ENCODE results near the gene WDR26.
"Not testable (repeated sequence)": the region's sequence is repeated elsewhere in the genome, so short reads cannot be mapped to it uniquely, and the experiment has no call there.

WDR26 gene

GRCh38 chr1:224434691-224435317, at the start of gene WDR26:
Gene WDR26 (minus strand): TSS chr1:224434797.
- DNase-seq: peak; percentile 79 to 95 (median 88)
- intact Hi-C loops (cut with DNase I): loop anchor here (10.0 kb wide), 1 partner anchor 80 kb away; the partner anchor contains the start of gene CNIH4

DNA sequence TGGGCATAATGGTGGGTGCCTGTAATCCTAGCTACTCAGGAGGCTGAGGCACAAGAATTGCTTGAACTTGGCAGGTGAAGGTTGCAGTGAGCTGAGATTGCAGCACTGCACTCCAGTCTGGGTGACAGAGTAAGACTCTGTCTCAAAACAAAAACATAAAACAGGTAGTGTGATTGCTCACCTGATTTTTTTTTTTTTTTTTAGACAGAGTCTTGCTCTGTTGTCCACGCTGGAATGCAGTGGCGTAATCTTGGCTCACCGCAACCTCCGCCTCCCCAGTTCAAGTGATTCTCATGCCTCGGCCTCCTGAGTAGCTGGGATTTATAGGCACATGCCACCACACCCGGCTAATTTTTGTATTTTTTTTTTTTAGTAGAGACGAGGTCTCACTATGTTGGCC, 48.6 kb upstream of the WDR26 start:
- DNase-seq; intact Hi-C loops (cut with DNase I): not testable (repeated sequence)

DNA sequence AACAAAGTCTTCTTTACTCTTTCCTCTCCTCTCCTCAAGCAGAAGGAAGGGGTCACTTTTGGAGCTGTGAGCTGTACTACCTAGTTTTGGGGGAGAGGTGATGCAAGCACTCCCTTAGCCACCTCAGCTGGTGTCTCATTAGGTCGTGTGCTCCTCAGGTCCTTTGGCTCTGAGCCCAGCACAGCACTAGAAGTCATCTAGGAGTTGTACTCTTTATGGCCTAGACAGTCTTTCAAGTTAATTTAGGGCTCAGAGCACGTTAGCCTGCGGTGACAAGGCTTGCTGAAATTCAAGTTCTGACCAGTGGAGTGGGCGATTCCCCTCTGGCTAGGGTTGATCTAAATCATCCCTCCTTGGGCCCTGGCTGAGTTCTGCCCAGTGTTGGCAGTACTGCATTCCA, 48.0 kb upstream of the WDR26 start:
- intact Hi-C loops (cut with DNase I): no loop called here
- DNase-seq: no peak

DNA sequence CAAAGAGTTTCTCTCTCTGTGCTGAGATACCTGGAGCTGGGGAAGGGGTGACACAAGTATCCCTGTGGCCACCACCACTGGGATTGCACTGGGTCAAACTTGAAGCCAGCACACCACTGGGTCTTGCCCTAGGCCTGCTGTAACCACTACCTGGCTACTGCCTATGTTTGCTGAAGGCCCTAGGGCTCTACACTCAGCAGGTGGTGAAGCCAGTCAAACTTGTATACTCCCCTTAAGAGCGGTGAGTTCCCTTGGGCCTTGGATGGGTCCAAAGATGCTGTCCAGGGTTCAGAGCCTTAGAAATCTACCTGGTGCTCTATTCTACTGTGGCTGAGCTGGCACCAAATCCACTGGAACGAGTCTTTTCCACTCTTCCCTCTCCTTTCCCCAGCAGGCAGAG, 47.0 kb upstream of the WDR26 start:
- intact Hi-C loops (cut with DNase I): no loop called here
- DNase-seq: no peak

GRCh38 chr1:224480888-224481459, 46.4 kb upstream of the WDR26 start:
- intact Hi-C loops (cut with DNase I); DNase-seq: not testable (repeated sequence)

DNA sequence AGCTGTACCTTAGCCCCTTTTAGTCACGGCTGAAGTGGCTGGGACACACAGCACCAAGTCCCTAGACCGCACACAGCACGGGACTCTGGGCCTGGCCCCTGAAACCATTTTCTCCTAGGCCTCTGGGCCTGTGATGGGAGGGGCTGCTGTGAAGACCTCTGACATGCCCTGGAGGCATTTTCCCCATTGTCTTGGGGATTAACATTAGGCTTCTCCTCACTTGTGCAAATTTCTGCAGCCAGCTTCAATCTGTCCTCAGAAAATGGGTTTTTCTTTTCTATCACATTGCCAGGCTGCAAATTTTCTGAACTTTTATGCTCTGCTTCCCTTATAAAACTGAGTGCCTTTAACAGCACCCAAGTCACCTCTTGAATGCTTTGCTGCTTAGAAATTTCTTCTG, 45.6 kb upstream of the WDR26 start:
- intact Hi-C loops (cut with DNase I); DNase-seq: not testable (repeated sequence)

GRCh38 chr1:224472806-224473205, 38.2 kb upstream of the WDR26 start:
- no peak for DNase-seq

DNA sequence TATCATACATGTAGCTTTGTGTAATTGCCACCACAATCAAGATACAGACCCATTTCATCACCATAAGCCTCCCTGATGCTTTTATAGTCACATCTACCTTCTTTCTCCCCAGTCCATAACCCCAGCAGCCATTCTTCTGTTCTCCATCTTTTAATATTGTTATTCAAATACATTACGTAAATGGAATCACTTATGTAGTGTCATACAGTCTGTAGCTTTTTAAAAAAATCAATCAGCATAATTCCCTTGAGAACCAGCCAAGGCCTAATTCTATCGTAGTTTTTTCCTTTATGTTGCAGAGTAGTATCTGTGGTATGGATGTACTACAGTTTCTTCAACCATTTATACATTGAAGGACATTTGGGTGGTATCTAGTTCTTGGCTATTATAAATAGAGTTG, 31.6 kb upstream of the WDR26 start:
- DNase-seq: no peak
- intact Hi-C loops (cut with DNase I): no loop called here

More at GRCh38 chr1:224472806-224473205, 38.2 kb upstream of the WDR26 start:
- intact Hi-C loops (cut with DNase I): no loop called here

- intact Hi-C loops (cut with DNase I): loop anchor here (10.0 kb wide), 1 partner anchor 275 kb away; the partner anchor contains the start of gene DEGS1
- DNase-seq: no peak
Observed at GRCh38 chr1:224459966-224460365, 25.4 kb upstream of the WDR26 start.

- DNase-seq: peak in 14 of 42 donors; percentile 15 to 68 (median 42)
- intact Hi-C loops (cut with DNase I): loop anchor here (10.0 kb wide), 1 partner anchor 274 kb away; the partner anchor contains the start of gene DEGS1
Observed at GRCh38 chr1:224458996-224459395, 24.4 kb upstream of the WDR26 start.

GRCh38 chr1:224458296-224458695, 23.7 kb upstream of the WDR26 start:
- intact Hi-C loops (cut with DNase I): loop anchor here (10.0 kb wide), 1 partner anchor 273 kb away; the partner anchor contains the start of gene DEGS1
- DNase-seq: no peak

- intact Hi-C loops (cut with DNase I): loop anchor here (10.0 kb wide), 1 partner anchor 273 kb away; the partner anchor contains the start of gene DEGS1
Observed at GRCh38 chr1:224457782-224458144, 23.2 kb upstream of the WDR26 start.

DNA sequence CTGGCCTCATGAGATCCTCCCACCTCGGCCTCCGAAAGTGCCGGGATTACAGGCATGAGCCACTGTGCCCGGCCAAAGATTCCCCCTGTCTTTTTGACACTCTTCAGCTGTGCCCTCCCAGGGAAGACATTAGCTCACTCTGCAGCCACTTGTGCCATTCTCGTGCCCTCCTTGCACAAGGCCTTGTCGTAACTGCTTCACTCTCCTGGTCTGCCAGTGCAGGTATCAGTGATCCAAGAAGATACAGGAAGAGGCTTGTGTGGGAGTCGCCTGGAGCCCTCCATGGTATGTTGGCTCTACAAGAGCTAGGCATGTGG, 22.0 kb upstream of the WDR26 start:
- no peak for DNase-seq

More at GRCh38 chr1:224457782-224458144, 23.2 kb upstream of the WDR26 start:
- DNase-seq: no peak

GRCh38 chr1:224454402-224455055, 19.9 kb upstream of the WDR26 start:
- intact Hi-C loops (cut with DNase I): loop anchor here (10.0 kb wide), 1 partner anchor 270 kb away; the partner anchor contains the start of gene DEGS1
- peak in 24 of 42 donors; percentile 21 to 84 (median 49) for DNase-seq

More for the DNA sequence above, 22.0 kb upstream of the WDR26 start:
- intact Hi-C loops (cut with DNase I): loop anchor here (10.0 kb wide), 1 partner anchor 272 kb away; the partner anchor contains the start of gene DEGS1

GRCh38 chr1:224450561-224451350, 16.2 kb upstream of the WDR26 start:
- intact Hi-C loops (cut with DNase I): loop anchor here (10.0 kb wide), 1 partner anchor 266 kb away; the partner anchor contains the start of gene DEGS1
- no peak for DNase-seq

DNA sequence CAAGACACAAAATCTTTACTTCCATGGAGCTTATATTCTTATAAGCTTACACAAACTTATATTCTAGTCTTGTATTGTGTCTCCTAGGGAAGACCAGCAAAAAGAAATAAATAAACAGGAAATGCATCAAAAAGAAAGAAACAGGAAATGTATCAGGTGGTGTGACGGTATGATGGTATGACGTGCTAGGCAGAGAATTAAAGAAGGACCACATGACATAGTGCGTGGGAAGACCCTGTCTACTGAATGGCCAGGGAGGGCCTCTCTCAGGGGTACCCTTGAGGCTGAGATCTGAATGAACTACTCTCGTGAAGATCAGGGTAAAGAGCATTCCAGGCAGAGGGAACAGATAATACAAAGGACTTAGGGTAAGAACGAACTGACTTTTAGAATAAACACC, 15.6 kb upstream of the WDR26 start:
- intact Hi-C loops (cut with DNase I): loop anchor here (10.0 kb wide), 1 partner anchor 265 kb away; the partner anchor contains the start of gene DEGS1

GRCh38 chr1:224448453-224449017, 13.9 kb upstream of the WDR26 start:
- peak in 1 of 42 donors; percentile 27 for DNase-seq
- intact Hi-C loops (cut with DNase I): no loop called here

More for the DNA sequence above, 15.6 kb upstream of the WDR26 start:
- DNase-seq: no peak

- intact Hi-C loops (cut with DNase I): no loop called here
- DNase-seq: no peak
Observed at GRCh38 chr1:224447971-224448370, 13.4 kb upstream of the WDR26 start.

DNA sequence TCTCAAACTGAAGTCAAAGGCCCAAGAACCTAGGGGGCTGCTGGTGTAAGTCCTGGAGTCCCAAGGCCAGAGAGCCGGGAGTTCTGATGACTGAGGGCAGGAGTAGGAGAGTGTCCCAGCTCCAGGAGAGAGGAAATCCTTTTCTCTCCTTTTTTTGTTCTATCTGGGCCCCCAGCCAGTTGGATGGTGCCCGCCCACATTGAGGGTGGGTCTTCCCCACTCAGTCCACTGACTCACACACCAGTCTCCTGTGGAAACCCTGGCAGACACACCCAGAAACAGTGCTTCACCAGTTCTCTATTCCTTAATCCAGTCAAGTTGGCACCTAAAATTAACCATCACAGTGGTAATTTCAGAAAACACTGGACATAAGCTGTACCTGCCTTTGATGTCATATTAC, 12.7 kb upstream of the WDR26 start:
- intact Hi-C loops (cut with DNase I): no loop called here
- peak in 1 of 42 donors; percentile 51 for DNase-seq
